Lower leg skin (tissue), 3 donors: ENCODE measurements around the gene CCNYL1.

ENCODE experiments used
- POLR2A ChIP-seq, 2 donors: fragments of 450-650 bp; IDR thresholded peaks; one replicate each; pipeline ENCODE4 v1.6.1; 2016 to 2017; ENCODE audit warnings: antibody characterized with exemption in 2 of 2, mild to moderate bottlenecking in 1 of 2, moderate library complexity in 1 of 2
- TF ChIP-seq, protein P1 (sequence below), 3 donors: fragments of 450-650 bp; IDR thresholded peaks; one replicate each; pipeline ENCODE4 v1.5.1; 2016; ENCODE audit warnings: antibody characterized with exemption in 3 of 3, mild to moderate bottlenecking in 3 of 3, moderate library complexity in 2 of 3

DNA sequence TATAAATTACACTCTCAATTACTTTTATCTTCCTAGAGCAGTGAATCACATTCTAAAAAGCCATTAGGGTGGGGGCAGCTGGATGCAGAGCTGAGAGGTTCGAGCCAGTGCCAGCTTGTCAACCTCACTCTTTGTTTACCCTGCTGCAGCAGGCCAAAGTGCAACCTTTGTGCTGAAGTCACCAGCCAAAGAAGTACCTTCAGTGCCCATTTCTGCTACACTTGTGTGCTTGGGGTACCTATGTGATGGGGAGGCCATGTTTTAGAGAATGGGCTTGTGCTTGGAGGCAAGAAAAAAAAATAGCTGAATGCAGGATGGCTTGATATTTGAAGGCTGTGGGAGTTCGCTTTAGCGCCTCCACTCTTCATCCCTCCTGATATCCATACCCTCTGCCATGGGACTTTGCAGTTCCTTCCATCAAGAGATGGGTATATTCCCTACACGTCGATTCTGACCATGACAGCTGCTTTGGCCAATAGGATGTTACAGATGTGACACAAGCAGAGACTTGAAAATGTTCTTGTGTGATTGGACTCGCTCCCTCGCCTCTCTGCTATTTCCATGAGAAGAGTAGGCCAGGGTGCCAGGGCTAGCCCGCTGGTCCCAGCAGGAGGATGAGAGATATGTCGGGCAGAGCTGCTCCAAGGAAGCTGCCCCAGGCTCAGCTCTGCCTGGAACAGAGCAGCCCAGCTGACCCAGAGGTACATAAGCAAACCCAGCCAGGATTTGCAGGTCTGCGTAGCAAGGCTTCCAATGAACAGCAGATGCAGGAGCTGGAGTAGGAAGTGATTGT, 71.0 kb downstream of the CCNYL1 start:
- TF ChIP-seq, protein P1, sequence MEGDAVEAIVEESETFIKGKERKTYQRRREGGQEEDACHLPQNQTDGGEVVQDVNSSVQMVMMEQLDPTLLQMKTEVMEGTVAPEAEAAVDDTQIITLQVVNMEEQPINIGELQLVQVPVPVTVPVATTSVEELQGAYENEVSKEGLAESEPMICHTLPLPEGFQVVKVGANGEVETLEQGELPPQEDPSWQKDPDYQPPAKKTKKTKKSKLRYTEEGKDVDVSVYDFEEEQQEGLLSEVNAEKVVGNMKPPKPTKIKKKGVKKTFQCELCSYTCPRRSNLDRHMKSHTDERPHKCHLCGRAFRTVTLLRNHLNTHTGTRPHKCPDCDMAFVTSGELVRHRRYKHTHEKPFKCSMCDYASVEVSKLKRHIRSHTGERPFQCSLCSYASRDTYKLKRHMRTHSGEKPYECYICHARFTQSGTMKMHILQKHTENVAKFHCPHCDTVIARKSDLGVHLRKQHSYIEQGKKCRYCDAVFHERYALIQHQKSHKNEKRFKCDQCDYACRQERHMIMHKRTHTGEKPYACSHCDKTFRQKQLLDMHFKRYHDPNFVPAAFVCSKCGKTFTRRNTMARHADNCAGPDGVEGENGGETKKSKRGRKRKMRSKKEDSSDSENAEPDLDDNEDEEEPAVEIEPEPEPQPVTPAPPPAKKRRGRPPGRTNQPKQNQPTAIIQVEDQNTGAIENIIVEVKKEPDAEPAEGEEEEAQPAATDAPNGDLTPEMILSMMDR (IDR thresholded peaks at IDR 0.05) = no peak
- TF ChIP-seq POLR2A (IDR thresholded peaks at IDR 0.05) = no peak
